ENCODE measurements around the gene ARHGEF38.

- no peak for TF ChIP-seq CTCF (IDR thresholded peaks at IDR 0.05)
- no peak for TF ChIP-seq POLR2A (IDR thresholded peaks at IDR 0.05)
These were observed 118.3 kb downstream of the ARHGEF38 start for GRCh38 chr4:105670684-105671083.

Data from uterus (tissue), 2 donors.